K562 (cell line): ENCODE data around the gene SCYGR1. TPM values are rescaled to one million over a fixed set of nuclear protein-coding genes. Genes with fewer than 3 reads are reported as not detected.

Source experiments
- ATAC-seq: fragments of 200-7000 bp; cut with Tn5 transposase; 3 replicates; pipeline ENCODE4 v1.9.1; 2020; ENCODE audit warnings: moderate library complexity
- BruUV-seq: library from RNA; stranded (reverse); fragments of 400-500 nt; replicated peaks from 2 replicates; lab custom pipeline; 2021; lab: Mats Ljungman, UMichigan
- CTCF ChIA-PET: fragments of 300-600 bp; formaldehyde crosslinking; extraction: SDS; loops from one replicate; lab custom pipeline; 2021; ENCODE audit warnings: low intra/inter-chr PET ratio; lab: Yijun Ruan, JAX
- POLR2A ChIA-PET: fragments of 300-600, 350-650 bp; sonication (Branson Sonifier 250); formaldehyde crosslinking; extraction: SDS; loops from one replicate; lab custom pipeline; 2021; ENCODE audit warnings: antibody characterized with exemption, inconsistent platforms; lab: Yijun Ruan, JAX
- DNase-seq, 4 experiments: peaks; one replicate each; pipeline versions ENCODE4 v3.0.0 to v3.0.0-alpha.2; 2011 to 2018; ENCODE audit warnings: low spot score in 3 of 4, mixed read lengths in 3 of 4; ENCODE audit errors: extremely low read depth in 1 of 4
- FAIRE-seq: peaks from 2 replicates; lab custom pipeline; 2011; peaks lifted over from hg19 to GRCh38; lab: Jason Lieb, UNC
- H2AFZ ChIP-seq: 2 replicates; pipeline ENCODE4 v1.6.0; 2011; ENCODE audit warnings: low read depth, low read length, control low read depth, inconsistent platforms
- H3K27ac ChIP-seq: fragments of 200-600 bp; 3 replicates; pipeline ENCODE4 v1.8.0; 2011; ENCODE audit warnings: low read depth, mild to moderate bottlenecking, control low read depth, inconsistent platforms, low read length, moderate library complexity, mixed read lengths; ENCODE audit errors: extremely low read depth
- H3K27me3 ChIP-seq, 2 experiments: fragments of 300-600 bp in 1 of 2; 2 replicates in 1 of 2; 3 replicates in 1 of 2; pipeline versions ENCODE4 v1.6.0 to v1.8.0; 2011; ENCODE audit warnings: inconsistent platforms in 2 of 2, low read length in 2 of 2, mild to moderate bottlenecking in 1 of 2, mixed read lengths in 1 of 2, moderate library complexity in 1 of 2; ENCODE audit not compliant: control insufficient read depth in 2 of 2, insufficient read depth in 2 of 2
- H3K36me3 ChIP-seq: fragments of 300-600 bp; 3 replicates; pipeline ENCODE4 v1.8.0; 2011; ENCODE audit warnings: mild to moderate bottlenecking, low read length, inconsistent platforms; ENCODE audit not compliant: control insufficient read depth, insufficient read depth
- H3K4me1 ChIP-seq, 2 experiments: fragments of 200-600 bp in 1 of 2; replicated peaks in 1 of 2; 2 replicates in 1 of 2; 3 replicates in 1 of 2; pipeline versions ENCODE4 v1.5.1 to v1.8.0; 2011; ENCODE audit warnings: inconsistent platforms in 2 of 2, low read length in 2 of 2, mild to moderate bottlenecking in 1 of 2, mixed read lengths in 1 of 2, moderate library complexity in 1 of 2; ENCODE audit not compliant: control insufficient read depth in 2 of 2, insufficient read depth in 2 of 2
- H3K4me2 ChIP-seq: 2 replicates; pipeline ENCODE4 v1.6.1; 2011; ENCODE audit warnings: low read length, control low read depth, inconsistent platforms, mixed read lengths; ENCODE audit not compliant: insufficient read depth
- H3K4me3 ChIP-seq: fragments of 200-600 bp; sonication (generic), shearing (Covaris generic); 2 replicates; pipeline ENCODE4 v1.5.1; 2016; ENCODE audit warnings: control low read depth, inconsistent platforms
- H3K79me2 ChIP-seq: fragments of 200-600 bp; 3 replicates; pipeline ENCODE4 v1.8.0; 2011; ENCODE audit warnings: low read length, inconsistent platforms; ENCODE audit not compliant: control insufficient read depth, insufficient read depth
- H3K9ac ChIP-seq, 2 experiments: 2 replicates each; pipeline versions ENCODE4 v1.6.0 to v1.6.1; 2011; ENCODE audit warnings: low read depth in 2 of 2, low read length in 2 of 2, control low read depth in 1 of 2, inconsistent platforms in 1 of 2, mild to moderate bottlenecking in 1 of 2, mixed read lengths in 1 of 2; ENCODE audit not compliant: insufficient read depth in 1 of 2
- H3K9me1 ChIP-seq: one replicate; pipeline ENCODE4 v1.6.0; 2011; ENCODE audit warnings: inconsistent platforms, mild to moderate bottlenecking, low read length, moderate library complexity; ENCODE audit not compliant: control insufficient read depth, insufficient read depth
- H3K9me3 ChIP-seq: replicated peaks from 2 replicates; pipeline ENCODE4 v1.5.1; 2011; ENCODE audit warnings: low read depth, low read length, inconsistent platforms; ENCODE audit not compliant: control insufficient read depth, insufficient read depth
- H4K20me1 ChIP-seq: replicated peaks from 2 replicates; pipeline ENCODE4 v1.6.1; 2011; ENCODE audit warnings: low read length, inconsistent platforms, mixed read lengths; ENCODE audit not compliant: control insufficient read depth, insufficient read depth
- CBFB ChIP-seq: sonication (generic); formaldehyde crosslinking; IDR thresholded peaks from 2 replicates; pipeline ENCODE4 v1.4.0; 2020; ENCODE audit warnings: mild to moderate bottlenecking, missing genetic modification reagents
- CEBPB ChIP-seq: fragments of 450-650 bp; IDR thresholded peaks from 2 replicates; pipeline ENCODE4 v1.6.1; 2016; ENCODE audit warnings: missing genetic modification characterization, missing compliant biosample characterization
- POLR2H ChIP-seq: IDR thresholded peaks from 2 replicates; pipeline ENCODE4 v1.6.1; 2016; ENCODE audit warnings: missing genetic modification characterization, low read depth, mild to moderate bottlenecking, control low read depth, missing compliant biosample characterization, moderate library complexity
- WGBS: fragments of 100-300 bp; shearing (Covaris generic); methylation state at CpG from one replicate; pipeline ENCODE4 v1.1.6; 2016; ENCODE audit warnings: low coverage, mixed read lengths; ENCODE audit not compliant: insufficient coverage; ENCODE audit errors: missing lambda C conversion rate; 5-methylcytosine and 5-hydroxymethylcytosine counted together
- in situ Hi-C: fragments of 300-500 bp; cut with MboI; formaldehyde crosslinking; loops from 4 replicates; pipeline ENCODE4 v1.15.0; 2018; ENCODE audit warnings: inconsistent platforms, mixed read lengths
- intact Hi-C: fragments of 100-400 bp; cut with micrococcal nuclease; formaldehyde crosslinking; loops from 2 replicates; pipeline ENCODE4 v1.14.2; 2022
- polyA plus RNA-seq, 8 experiments: library from polyadenylated mRNA; depleted of rRNA in 4 of 8; stranded (reverse) in 5 of 8; unstranded in 3 of 8; fragments of >200 nt; fragmentation: Nextera tagmentation in 2 of 8; fragmentation: Illumina TruSeq in 1 of 8; extraction: Ambion mirVana in 2 of 8; extraction: Trizol in 1 of 8; gene quantifications; 2 replicates each; pipeline versions ENCODE4 v1.2.1 to v1.2.3, GENCODE V29; 2011 to 2014; ENCODE audit warnings: inconsistent platforms in 1 of 8, missing spikeins in 1 of 8
- total RNA-seq, 7 experiments: library from RNA; depleted of rRNA in 6 of 7; stranded (reverse); fragments of >200 nt in 6 of 7; fragmentation: Illumina TruSeq in 2 of 7; extraction: Trizol in 2 of 7; gene quantifications; 2 replicates each; pipeline versions ENCODE4 v1.2.1 to v1.2.3, GENCODE V29; 2011 to 2021; ENCODE audit warnings: low replicate concordance in 1 of 7
- TF ChIP-seq, protein P1 (sequence below): sonication (generic); formaldehyde crosslinking; IDR thresholded peaks from 2 replicates; pipeline ENCODE4 v1.4.0; 2020; ENCODE audit warnings: mild to moderate bottlenecking, missing genetic modification reagents
- TF ChIP-seq, protein P2 (sequence below): fragments of 450-650 bp; formaldehyde crosslinking; IDR thresholded peaks from 2 replicates; pipeline ENCODE4 v1.4.0; 2022; ENCODE audit warnings: missing genetic modification characterization

Gene SCYGR1
- total and polyA plus RNA-seq, 9 of the 15 experiments (the other 6 are each of a cell fraction or from before 2014, with no cell fraction given): not detected

DNA sequence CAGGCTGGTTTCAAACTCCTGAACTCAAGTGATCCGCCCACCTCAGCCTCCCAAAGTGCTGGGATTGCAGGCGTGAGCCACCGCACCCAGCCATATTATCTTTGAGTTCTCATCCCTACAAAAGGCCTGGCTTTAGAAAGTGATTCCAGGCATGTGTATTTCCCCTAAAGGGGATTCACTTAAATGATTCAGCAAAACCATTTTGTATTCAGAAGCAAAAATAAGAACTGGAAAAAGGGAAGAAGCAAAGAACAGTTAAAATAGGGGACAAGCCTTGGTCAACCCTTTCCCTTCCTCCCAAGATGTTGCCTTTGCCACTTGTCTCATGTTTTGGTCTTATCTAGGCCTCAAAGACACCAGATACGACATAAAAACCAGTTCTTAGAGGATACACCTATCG, 19.2 kb downstream of the SCYGR1 start:
- H3K27me3 ChIP-seq: no peaks in the 10 kb centered on the region; a peak in 1 of 5 replicates
- TF ChIP-seq POLR2H (tag) (no peak), CEBPB (no peak)
- TF ChIP-seq, protein P1, sequence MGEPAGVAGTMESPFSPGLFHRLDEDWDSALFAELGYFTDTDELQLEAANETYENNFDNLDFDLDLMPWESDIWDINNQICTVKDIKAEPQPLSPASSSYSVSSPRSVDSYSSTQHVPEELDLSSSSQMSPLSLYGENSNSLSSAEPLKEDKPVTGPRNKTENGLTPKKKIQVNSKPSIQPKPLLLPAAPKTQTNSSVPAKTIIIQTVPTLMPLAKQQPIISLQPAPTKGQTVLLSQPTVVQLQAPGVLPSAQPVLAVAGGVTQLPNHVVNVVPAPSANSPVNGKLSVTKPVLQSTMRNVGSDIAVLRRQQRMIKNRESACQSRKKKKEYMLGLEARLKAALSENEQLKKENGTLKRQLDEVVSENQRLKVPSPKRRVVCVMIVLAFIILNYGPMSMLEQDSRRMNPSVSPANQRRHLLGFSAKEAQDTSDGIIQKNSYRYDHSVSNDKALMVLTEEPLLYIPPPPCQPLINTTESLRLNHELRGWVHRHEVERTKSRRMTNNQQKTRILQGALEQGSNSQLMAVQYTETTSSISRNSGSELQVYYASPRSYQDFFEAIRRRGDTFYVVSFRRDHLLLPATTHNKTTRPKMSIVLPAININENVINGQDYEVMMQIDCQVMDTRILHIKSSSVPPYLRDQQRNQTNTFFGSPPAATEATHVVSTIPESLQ: no peak
- H3K9ac ChIP-seq: no peak overlapping the region
- in situ Hi-C loops (no loop called here), intact Hi-C loops (no loop called here)
- no peak overlapping the region for H2AFZ ChIP-seq
- H3K27ac ChIP-seq: no peak overlapping the region
- WGBS: 33% methylated on average over 5 of the region's 5 CpGs
- no peak for ATAC-seq
- ChIA-PET CTCF (no interaction called here), POLR2A (no interaction called here)
- no peaks in the 10 kb centered on the region for H3K36me3 ChIP-seq
- no peaks in the 10 kb centered on the region for H3K9me3 ChIP-seq
- H3K4me2 ChIP-seq: no peak overlapping the region
- no peaks in the 10 kb centered on the region for H3K9me1 ChIP-seq
- FAIRE-seq: no peak
- no peaks in the 10 kb centered on the region; a peak in 2 of 5 replicates for H3K4me1 ChIP-seq
- no peaks in the 10 kb centered on the region for H3K79me2 ChIP-seq
- no peak for DNase-seq
- no TSS peak for BruUV-seq
- H3K4me3 ChIP-seq: no peak overlapping the region
- no peaks in the 10 kb centered on the region for H4K20me1 ChIP-seq

DNA sequence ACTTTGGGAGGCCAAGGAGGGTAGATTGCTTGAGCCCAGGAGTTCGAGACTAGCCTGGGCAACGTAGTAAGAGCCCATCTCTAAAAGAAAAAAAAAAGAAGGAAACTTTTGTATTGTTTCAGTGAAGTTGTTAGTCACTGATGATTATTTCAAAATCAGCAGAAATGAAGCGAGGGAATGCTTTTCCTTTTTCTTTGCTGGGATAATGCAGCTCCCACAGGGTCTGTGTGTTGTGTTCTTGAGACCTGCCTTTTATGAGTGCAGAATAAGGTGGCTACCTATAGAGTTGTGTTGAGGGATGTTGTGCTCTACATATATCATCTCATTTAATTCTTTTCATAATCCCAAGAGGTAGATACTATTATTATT, 20.3 kb downstream of the SCYGR1 start:
- H3K27me3 ChIP-seq: no peaks in the 10 kb centered on the region; a peak in 1 of 5 replicates
- BruUV-seq: no TSS peak
- no peak overlapping the region for H3K4me2 ChIP-seq
- no peaks in the 10 kb centered on the region for H3K79me2 ChIP-seq
- no peak for ATAC-seq
- H3K9me1 ChIP-seq: no peaks in the 10 kb centered on the region
- intact Hi-C loops: no loop called here
- no peaks in the 10 kb centered on the region for H3K36me3 ChIP-seq
- no peaks in the 10 kb centered on the region; a peak in 1 of 5 replicates for H3K4me1 ChIP-seq
- FAIRE-seq: no peak
- H3K9me3 ChIP-seq: no peaks in the 10 kb centered on the region
- no peak overlapping the region for H3K9ac ChIP-seq
- 11% methylated on average over 3 of the region's 3 CpGs for WGBS
- H3K27ac ChIP-seq: no peak overlapping the region
- in situ Hi-C loops: no loop called here
- H2AFZ ChIP-seq: no peak overlapping the region
- H4K20me1 ChIP-seq: no peaks in the 10 kb centered on the region
- DNase-seq: no peak
- ChIA-PET CTCF (no interaction called here), POLR2A (no interaction called here)
- H3K4me3 ChIP-seq: no peak overlapping the region
- TF ChIP-seq, protein P2, sequence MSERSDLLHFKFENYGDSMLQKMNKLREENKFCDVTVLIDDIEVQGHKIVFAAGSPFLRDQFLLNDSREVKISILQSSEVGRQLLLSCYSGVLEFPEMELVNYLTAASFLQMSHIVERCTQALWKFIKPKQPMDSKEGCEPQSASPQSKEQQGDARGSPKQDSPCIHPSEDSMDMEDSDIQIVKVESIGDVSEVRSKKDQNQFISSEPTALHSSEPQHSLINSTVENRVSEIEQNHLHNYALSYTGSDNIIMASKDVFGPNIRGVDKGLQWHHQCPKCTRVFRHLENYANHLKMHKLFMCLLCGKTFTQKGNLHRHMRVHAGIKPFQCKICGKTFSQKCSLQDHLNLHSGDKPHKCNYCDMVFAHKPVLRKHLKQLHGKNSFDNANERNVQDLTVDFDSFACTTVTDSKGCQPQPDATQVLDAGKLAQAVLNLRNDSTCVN (CRISPR knock-in tag): no peak
- no peak for TF ChIP-seq CBFB
- TF ChIP-seq, protein P1: no peak
